Parathyroid adenoma (tissue), 2 donors: ENCODE results near the gene SINHCAF.

Experiments used
- H2AFZ ChIP-seq: fragments of 300-600 bp; sonication (generic); one replicate; pipeline ENCODE4 v1.7.0; 2017; ENCODE audit warnings: antibody characterized with exemption, mild to moderate bottlenecking
- H3K27ac ChIP-seq: fragments of 300-600 bp; sonication (generic); one replicate; pipeline ENCODE4 v1.7.0; 2017
- H3K27me3 ChIP-seq: fragments of 300-600 bp; sonication (generic); one replicate; pipeline ENCODE4 v1.7.0; 2017; ENCODE audit warnings: low read length; ENCODE audit not compliant: control insufficient read depth, insufficient read depth
- H3K36me3 ChIP-seq: fragments of 300-600 bp; sonication (generic); one replicate; pipeline ENCODE4 v1.7.0; 2017; ENCODE audit warnings: low read length; ENCODE audit not compliant: control insufficient read depth, insufficient read depth
- H3K4me1 ChIP-seq: fragments of 300-600 bp; sonication (generic); one replicate; pipeline ENCODE4 v1.7.0; 2017; ENCODE audit warnings: control low read depth
- H3K4me2 ChIP-seq: fragments of 300-600 bp; sonication (generic); one replicate; pipeline ENCODE4 v1.7.0; 2017; ENCODE audit warnings: low read length
- H3K4me3 ChIP-seq: fragments of 300-600 bp; sonication (generic); one replicate; pipeline ENCODE4 v1.7.0; 2017; ENCODE audit warnings: low read depth, low read length
- H3K79me2 ChIP-seq: fragments of 300-600 bp; sonication (generic); one replicate; pipeline ENCODE4 v1.7.0; 2017; ENCODE audit warnings: control low read depth
- H3K9ac ChIP-seq: fragments of 300-600 bp; sonication (generic); one replicate; pipeline ENCODE4 v1.7.0; 2017; ENCODE audit warnings: mild to moderate bottlenecking
- H3K9me3 ChIP-seq: fragments of 300-600 bp; sonication (generic); one replicate; pipeline ENCODE4 v1.7.0; 2017; ENCODE audit warnings: low read length; ENCODE audit not compliant: control insufficient read depth
- TF ChIP-seq, protein P1 (sequence below): fragments of 300-600 bp; sonication (generic); IDR thresholded peaks from one replicate; pipeline ENCODE4 v1.7.0; 2017; ENCODE audit warnings: antibody characterized with exemption, mild to moderate bottlenecking
- donor health status: primary hyperparathyroidism.

Gene SINHCAF

DNA sequence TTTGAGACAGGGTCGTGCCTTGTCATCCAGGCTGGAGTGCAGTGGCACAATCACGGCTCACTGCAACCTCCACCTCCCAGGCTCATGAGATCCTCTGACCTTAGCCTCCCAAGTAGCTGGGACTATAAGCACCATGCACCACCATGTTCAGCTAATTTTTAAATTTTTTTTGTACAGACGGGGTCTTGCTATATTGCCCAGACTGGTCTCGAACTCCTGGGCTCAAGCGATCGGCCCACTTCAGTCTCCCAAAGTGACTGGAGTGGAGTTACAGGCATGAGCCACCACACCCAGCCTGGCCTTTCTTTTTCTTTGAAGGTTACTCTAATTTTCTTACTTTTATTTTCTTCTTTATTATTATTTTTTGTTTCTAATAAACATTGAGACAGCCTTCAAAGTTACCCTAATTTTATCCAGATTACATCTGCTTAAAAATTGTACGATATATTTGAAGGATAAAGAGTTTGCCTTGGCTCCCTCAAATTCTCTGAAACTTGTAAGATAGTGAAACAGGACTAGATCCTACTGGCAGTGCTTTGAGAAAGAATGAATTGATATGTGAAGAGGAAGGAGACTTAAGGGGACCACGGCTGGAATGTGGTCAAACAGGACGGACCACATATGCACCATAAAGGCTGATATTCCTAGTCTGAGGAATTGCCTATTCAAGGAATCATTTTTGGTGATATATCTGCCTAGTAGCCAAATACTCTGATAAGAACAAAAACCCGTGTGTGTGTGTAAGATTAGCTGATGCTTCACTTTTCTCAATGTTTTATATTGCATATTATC lies 14.1 kb upstream of the SINHCAF start:
- Histone ChIP-seq H3K36me3 (no peaks in the 10 kb centered on the region), H2AFZ (peak overlapping the region; percentile 66), H3K4me3 (no peak overlapping the region), H3K27me3 (no peaks in the 10 kb centered on the region), H3K9me3 (no peaks in the 10 kb centered on the region), H3K27ac (no peak overlapping the region), H3K9ac (no peak overlapping the region), H3K79me2 (no peaks in the 10 kb centered on the region), H3K4me2 (no peak overlapping the region), H3K4me1 (peaks cover 3% of the 10 kb centered on the region)
- TF ChIP-seq, protein P1, sequence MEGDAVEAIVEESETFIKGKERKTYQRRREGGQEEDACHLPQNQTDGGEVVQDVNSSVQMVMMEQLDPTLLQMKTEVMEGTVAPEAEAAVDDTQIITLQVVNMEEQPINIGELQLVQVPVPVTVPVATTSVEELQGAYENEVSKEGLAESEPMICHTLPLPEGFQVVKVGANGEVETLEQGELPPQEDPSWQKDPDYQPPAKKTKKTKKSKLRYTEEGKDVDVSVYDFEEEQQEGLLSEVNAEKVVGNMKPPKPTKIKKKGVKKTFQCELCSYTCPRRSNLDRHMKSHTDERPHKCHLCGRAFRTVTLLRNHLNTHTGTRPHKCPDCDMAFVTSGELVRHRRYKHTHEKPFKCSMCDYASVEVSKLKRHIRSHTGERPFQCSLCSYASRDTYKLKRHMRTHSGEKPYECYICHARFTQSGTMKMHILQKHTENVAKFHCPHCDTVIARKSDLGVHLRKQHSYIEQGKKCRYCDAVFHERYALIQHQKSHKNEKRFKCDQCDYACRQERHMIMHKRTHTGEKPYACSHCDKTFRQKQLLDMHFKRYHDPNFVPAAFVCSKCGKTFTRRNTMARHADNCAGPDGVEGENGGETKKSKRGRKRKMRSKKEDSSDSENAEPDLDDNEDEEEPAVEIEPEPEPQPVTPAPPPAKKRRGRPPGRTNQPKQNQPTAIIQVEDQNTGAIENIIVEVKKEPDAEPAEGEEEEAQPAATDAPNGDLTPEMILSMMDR = no peak

DNA sequence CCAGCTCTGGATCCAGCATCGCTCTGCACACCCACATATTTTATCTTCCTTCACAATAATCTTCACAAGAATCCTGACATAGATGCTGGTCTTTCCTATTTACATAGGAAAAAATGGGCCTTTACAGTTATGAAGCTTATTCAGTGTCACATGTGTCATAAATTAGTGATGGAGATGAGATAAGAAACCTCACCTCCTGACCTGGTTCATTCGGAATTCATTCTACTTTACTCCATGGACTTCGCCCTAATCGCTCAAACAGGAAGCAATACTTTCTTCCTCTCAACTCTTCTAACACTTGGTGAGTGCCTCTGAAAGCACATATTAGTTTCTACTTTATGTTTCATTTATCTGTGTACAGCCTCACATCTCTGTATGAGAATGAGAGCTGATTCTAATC lies 12.0 kb upstream of the SINHCAF start:
- Histone ChIP-seq H3K4me1 (peaks cover 3% of the 10 kb centered on the region), H3K4me2 (no peak overlapping the region), H3K79me2 (no peaks in the 10 kb centered on the region), H2AFZ (no peak overlapping the region), H3K9ac (no peak overlapping the region), H3K9me3 (no peaks in the 10 kb centered on the region), H3K27ac (no peak overlapping the region), H3K4me3 (no peak overlapping the region), H3K27me3 (no peaks in the 10 kb centered on the region), H3K36me3 (no peaks in the 10 kb centered on the region)
- TF ChIP-seq, protein P1 = no peak

DNA sequence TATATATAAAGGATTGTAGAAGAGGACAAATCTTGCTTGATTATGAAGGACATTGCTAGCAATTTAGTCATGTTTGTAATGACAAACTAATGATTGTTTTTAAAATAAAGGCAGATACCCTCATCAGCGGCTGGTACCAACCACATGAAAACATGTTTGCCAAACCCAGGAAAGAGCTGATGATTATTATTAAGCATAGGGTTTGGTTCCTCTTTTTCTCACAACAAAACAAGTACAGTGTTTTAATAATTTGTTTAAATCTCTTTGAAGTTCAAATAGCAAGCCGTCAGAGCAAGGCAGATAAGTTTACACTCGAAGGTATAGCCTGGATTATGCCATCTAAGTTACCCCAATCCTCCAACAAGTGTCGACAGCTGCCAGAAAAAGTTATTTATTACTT lies 5.3 kb upstream of the SINHCAF start:
- Histone ChIP-seq H3K9me3 (no peaks in the 10 kb centered on the region), H3K4me1 (peaks cover 4% of the 10 kb centered on the region), H3K79me2 (no peaks in the 10 kb centered on the region), H3K27me3 (no peaks in the 10 kb centered on the region), H3K9ac (no peak overlapping the region), H3K4me2 (no peak overlapping the region), H3K4me3 (no peak overlapping the region), H2AFZ (no peak overlapping the region), H3K27ac (no peak overlapping the region), H3K36me3 (no peaks in the 10 kb centered on the region)
- TF ChIP-seq, protein P1 = no peak

DNA sequence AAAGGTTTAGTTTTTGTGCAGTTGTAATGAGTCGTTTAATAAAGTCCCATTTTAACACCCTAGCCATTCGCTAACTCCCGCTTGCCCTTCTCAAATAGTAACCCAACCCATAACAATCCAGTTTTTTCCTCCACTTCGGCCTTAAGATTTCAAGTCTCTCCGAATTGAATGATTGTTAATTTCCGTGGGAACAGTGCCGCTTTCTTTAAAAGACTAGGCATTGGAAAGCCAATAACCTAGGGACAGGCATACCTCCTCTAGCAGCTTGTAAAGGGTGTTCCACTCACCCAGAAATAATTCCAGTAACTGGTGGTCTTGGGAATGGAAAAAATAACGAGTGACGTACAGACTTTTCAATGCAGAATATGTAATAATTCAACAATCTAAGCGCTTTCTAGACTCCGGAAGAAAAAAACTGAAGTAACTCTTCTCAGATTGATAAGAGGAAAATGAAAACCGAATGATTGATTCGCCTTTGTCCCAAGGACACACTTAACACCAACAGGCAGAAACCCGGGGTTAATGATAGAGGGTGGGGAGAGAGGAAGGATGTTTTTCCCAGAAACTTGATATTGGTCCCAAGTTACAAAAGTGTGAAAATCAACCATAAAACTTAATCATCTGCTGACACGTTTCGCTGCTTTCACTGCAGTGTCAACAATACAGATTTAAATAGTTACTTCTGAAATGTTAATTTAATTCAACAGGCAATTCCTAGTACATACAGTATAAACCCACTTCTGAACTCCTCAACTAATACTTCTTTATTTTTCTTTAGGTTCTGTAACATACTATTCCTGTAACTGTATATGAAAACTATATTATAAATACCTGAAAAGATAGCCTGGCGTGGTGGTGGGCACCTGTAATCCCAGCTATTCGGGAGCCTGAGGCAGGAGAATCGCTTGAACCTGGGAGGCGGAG lies 1.0 kb upstream of the SINHCAF start:
- H2AFZ ChIP-seq = peak overlapping the region; percentile 93
- H3K79me2 ChIP-seq = peaks cover 14% of the 10 kb centered on the region
- TF ChIP-seq, protein P1 = no peak
- H3K9me3 ChIP-seq = no peaks in the 10 kb centered on the region
- no peaks in the 10 kb centered on the region for H3K27me3 ChIP-seq
- H3K4me3 ChIP-seq = peak overlapping the region; percentile 93
- peaks cover 8% of the 10 kb centered on the region for H3K4me1 ChIP-seq
- H3K9ac ChIP-seq = peak overlapping the region; percentile 49
- no peaks in the 10 kb centered on the region for H3K36me3 ChIP-seq
- peak overlapping the region; percentile 92 for H3K27ac ChIP-seq
- H3K4me2 ChIP-seq = peak overlapping the region; percentile 96
